GM20000 (cell line): ENCODE data around the gene ZNF681.

Source experiments
- DNase-seq: peaks from one replicate; pipeline ENCODE4 v3.0.0; 2012; ENCODE audit warnings: low spot score
- TF ChIP-seq, protein P1 (sequence below): IDR thresholded peaks from 2 replicates; pipeline ENCODE4 v1.5.1; 2012; ENCODE audit warnings: mild to moderate bottlenecking, control low read depth; ENCODE audit errors: extremely low read depth, missing control alignments

ZNF681 gene

DNA sequence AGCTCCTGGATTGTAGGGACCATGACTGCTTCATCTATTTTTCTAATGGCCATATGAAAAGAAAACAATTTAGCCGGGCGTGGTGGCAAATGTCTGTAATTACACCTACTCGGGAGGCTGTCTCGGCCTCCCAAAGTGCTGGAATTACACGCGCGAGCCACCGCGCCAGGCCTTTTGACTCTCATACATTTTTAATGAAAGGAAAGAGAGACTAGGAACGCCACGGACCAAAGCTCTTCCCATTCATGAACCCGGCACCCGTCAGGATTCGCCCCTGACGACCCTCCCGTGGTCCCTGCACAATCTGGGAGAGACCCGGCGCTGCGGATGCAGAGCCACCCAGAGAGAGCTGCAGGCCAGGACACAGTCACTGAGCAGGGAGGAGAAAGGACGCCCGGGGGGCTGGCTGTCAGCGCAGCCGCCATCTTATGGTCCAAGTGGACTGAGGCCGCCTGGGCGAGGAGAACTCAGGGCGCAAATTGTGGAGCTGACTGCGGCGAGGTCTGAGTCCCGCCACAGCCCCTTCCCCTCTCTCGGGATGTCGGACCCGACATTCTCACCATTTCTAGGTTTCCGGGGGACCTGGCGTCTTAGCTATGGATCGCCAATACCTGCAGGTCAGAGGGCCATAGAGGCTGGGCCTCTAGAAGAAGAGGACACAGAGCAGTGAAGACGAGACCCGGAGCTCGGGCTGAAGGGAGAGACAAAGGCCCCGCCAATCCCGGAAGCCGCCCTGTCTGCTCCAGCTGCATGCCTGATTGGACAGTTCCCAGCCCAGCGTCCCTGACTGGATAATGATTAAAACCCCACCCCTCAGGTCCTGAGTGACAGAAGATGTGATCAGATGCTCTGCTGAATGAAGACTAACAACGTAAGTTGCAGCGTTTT, at the start of gene ZNF681:
ZNF681 (minus strand) TSS at position 705 of the 888 bp plus-strand sequence; CDS start at position 563, 142 bp downstream.
- peak; percentile 80 for DNase-seq
- TF ChIP-seq, protein P1, sequence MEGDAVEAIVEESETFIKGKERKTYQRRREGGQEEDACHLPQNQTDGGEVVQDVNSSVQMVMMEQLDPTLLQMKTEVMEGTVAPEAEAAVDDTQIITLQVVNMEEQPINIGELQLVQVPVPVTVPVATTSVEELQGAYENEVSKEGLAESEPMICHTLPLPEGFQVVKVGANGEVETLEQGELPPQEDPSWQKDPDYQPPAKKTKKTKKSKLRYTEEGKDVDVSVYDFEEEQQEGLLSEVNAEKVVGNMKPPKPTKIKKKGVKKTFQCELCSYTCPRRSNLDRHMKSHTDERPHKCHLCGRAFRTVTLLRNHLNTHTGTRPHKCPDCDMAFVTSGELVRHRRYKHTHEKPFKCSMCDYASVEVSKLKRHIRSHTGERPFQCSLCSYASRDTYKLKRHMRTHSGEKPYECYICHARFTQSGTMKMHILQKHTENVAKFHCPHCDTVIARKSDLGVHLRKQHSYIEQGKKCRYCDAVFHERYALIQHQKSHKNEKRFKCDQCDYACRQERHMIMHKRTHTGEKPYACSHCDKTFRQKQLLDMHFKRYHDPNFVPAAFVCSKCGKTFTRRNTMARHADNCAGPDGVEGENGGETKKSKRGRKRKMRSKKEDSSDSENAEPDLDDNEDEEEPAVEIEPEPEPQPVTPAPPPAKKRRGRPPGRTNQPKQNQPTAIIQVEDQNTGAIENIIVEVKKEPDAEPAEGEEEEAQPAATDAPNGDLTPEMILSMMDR: no peak

DNA sequence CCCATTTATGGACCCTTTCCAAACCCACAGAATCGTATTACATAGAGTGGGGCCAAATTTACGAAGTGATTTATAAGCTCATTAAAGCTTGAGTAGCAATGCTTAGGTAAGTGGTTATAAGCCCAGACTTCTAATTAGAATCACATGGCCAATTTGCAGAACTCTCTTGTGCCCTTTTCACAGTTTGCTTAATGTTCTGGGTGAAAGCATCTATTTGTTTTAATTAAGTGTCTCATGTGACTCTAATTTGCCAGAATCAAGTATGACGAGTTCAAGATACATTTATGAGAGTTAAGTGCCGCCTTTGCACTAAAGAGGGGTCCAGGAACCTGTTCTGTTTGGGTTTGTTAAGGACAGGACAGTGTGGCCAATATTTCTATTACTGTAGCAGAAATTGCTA, 46.0 kb upstream of the ZNF681 start:
- no peak for DNase-seq
- TF ChIP-seq, protein P1: no peak

DNA sequence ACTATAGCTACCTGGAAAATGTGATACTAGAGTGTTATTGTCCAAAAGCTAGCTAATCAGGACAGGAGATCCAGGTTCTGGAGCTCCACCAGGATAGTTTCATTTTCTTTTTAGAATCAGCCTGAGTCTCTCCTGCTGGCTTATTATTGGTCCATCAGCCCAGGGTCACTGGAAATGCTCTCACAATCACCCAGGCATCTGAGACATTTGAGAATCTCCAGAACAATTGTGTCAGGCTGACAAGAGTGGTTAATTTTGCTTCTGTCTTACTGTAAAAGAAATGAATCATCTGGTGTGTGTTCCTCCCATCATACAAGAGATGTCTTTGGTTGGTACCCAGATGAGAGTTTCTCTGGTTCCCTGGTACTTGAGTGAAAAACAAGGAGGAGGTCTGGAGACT, 43.6 kb upstream of the ZNF681 start:
- TF ChIP-seq, protein P1: no peak
- DNase-seq: no peak

DNA sequence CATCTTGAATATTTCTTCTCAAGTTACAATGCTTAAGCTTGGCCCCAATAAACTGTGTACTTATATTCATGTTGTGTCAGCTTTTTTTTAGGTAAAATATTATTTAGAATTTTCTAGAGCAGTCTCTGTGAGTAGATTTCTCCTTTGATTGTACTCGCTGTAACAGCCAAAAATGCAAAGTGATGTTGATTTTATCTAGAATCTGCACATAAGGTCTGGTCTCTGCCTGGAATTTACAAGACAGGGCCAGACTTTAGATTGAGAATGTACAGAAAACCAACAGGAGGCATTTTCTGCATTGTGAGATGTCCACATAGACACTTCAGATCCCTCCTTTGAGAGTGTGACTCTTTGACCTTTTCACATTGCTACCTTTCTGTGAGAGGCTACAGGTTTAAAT, 43.1 kb upstream of the ZNF681 start:
- DNase-seq: no peak
- TF ChIP-seq, protein P1: no peak

DNA sequence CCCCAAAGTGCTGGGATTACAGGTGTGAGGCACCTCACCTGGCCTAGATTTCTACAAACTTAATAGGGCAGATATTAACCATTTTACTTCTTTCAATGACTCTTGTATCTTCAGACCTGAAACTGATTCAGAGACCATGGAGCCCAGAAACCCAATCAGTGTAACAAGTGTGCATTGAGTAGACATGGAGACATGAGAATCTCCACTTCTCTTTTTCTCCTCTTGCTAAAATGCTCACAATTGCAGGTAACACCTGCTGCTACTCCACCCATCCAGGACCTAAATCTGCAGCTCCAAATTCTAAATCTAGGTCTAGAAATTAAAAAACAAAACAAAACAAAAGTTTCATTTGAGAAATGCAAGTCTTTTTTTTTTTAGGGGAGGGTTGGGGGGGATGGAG, 42.2 kb upstream of the ZNF681 start:
- no peak for DNase-seq
- TF ChIP-seq, protein P1: no peak

DNA sequence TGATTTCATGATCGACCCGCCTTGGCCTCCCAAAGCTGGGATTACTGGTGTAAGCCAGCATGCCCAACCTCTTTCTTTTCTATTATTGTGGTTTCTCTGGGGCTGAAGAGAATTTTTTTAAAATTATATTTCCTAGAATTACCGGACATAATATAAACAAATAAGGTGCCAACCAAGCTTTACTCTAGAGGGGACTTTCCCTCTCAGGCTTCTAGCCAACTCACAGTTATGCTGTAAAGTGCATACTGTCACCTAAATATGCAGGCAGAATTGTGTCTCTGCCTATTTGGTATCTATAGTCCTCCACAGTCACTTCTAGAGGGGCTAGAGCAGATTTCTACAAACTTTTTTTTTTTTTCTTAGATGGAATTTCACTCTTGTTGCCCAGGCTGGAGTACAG, 41.6 kb upstream of the ZNF681 start:
- TF ChIP-seq, protein P1: no peak
- no peak for DNase-seq

DNA sequence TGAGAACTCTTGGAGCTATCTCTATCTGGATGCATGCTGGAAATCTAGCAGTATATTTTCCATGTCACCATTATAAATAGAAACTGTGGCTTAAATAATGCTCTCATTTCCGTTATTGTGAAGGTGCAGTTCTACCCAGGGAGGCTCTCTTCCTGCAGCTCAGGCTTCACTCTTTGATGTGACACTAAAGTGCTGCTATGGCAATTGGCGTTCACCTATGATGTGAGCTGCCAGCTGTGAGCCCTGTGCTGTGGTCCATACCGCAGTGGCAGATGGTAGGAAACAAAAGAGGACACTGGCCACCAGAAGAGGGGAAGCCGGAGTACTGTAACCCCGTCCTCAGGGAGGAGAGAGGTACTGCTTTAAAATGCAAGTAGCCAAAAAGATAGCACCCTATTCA, 40.6 kb upstream of the ZNF681 start:
- DNase-seq: no peak
- TF ChIP-seq, protein P1: no peak
